Endodermal cell (in vitro differentiated cells): ENCODE data around the gene CD8A. TPM values are rescaled to one million over a fixed set of nuclear protein-coding genes. Genes with fewer than 3 reads are reported as not detected.

Experiments used
- DNase-seq: peaks from one replicate; pipeline ENCODE4 v3.0.0-alpha.2; 2017
- H3K27ac ChIP-seq: 2 replicates; pipeline ENCODE4 v1.5.1; 2013; ENCODE audit warnings: mild to moderate bottlenecking, low read depth, low read length, moderate library complexity
- H3K27me3 ChIP-seq: 2 replicates; pipeline ENCODE4 v1.6.1; 2013; ENCODE audit warnings: mild to moderate bottlenecking, low read length, moderate library complexity; ENCODE audit not compliant: insufficient read depth, control insufficient read depth, poor library complexity, severe bottlenecking
- H3K36me3 ChIP-seq: 2 replicates; pipeline ENCODE4 v1.7.0; 2013; ENCODE audit warnings: mild to moderate bottlenecking, low read length, moderate library complexity; ENCODE audit not compliant: control insufficient read depth, insufficient read depth
- H3K4me1 ChIP-seq: one replicate; pipeline ENCODE4 v1.7.0; 2013; ENCODE audit warnings: low read length; ENCODE audit not compliant: control insufficient read depth, insufficient read depth
- H3K4me3 ChIP-seq: 2 replicates; pipeline ENCODE4 v1.5.1; 2013; ENCODE audit warnings: mild to moderate bottlenecking, low read length, moderate library complexity
- H3K9ac ChIP-seq: 2 replicates; pipeline ENCODE4 v1.6.1; 2013; ENCODE audit warnings: mild to moderate bottlenecking, low read length, moderate library complexity; ENCODE audit not compliant: poor library complexity, severe bottlenecking; ENCODE audit errors: extremely low read depth
- H3K9me3 ChIP-seq: 2 replicates; pipeline ENCODE4 v1.6.1; 2013; ENCODE audit warnings: mild to moderate bottlenecking, low read length, moderate library complexity; ENCODE audit not compliant: control insufficient read depth
- H3K27ac Mint-ChIP-seq: 2 replicates; pipeline ENCODE4 v1.8.0; 2020; ENCODE audit warnings: mixed read lengths
- H3K27me3 Mint-ChIP-seq: 2 replicates; pipeline ENCODE4 v1.8.0; 2021; ENCODE audit warnings: mild to moderate bottlenecking, mixed read lengths; ENCODE audit not compliant: insufficient read depth
- H3K36me3 Mint-ChIP-seq: 2 replicates; pipeline ENCODE4 v1.8.0; 2020; ENCODE audit warnings: low read depth, mixed read lengths
- H3K4me1 Mint-ChIP-seq: 2 replicates; pipeline ENCODE4 v1.8.0; 2020; ENCODE audit warnings: mixed read lengths
- H3K4me3 Mint-ChIP-seq: 2 replicates; pipeline ENCODE4 v1.8.0; 2020; ENCODE audit warnings: mild to moderate bottlenecking, moderate library complexity, mixed read lengths
- H3K9me3 Mint-ChIP-seq: 2 replicates; pipeline ENCODE4 v1.8.0; 2020; ENCODE audit warnings: mild to moderate bottlenecking, mixed read lengths
- WGBS, 2 experiments: methylation state at CpG; one replicate each; pipeline versions ENCODE4 v1.1.5 to v1.1.7; 2013; ENCODE audit warnings: missing lambda C conversion rate in 2 of 2, mixed read lengths in 1 of 2; ENCODE audit not compliant: insufficient coverage in 1 of 2, insufficient read length in 1 of 2; 5-methylcytosine and 5-hydroxymethylcytosine counted together
- total RNA-seq, 2 donors: library from RNA; stranded (reverse); fragmentation: NEBNext Ultra II Directional in 1 of 2; extraction: Animal tissue kit (Norgen Biotek cat#: 25700) in 1 of 2; gene quantifications; 2 replicates in 1 of 2; 3 replicates in 1 of 2; pipeline ENCODE4 v1.2.1, GENCODE V29; 2021
- TF ChIP-seq, protein P1 (sequence below): fragments of 200-600 bp; sonication (generic); conservative IDR thresholded peaks from 2 replicates; pipeline ENCODE4 v1.5.0; 2021; ENCODE audit warnings: antibody characterized with exemption, mild to moderate bottlenecking

The CD8A gene
- total RNA-seq, 2 donors from 2014 or later: 0.18 TPM; not detected in 1

DNA sequence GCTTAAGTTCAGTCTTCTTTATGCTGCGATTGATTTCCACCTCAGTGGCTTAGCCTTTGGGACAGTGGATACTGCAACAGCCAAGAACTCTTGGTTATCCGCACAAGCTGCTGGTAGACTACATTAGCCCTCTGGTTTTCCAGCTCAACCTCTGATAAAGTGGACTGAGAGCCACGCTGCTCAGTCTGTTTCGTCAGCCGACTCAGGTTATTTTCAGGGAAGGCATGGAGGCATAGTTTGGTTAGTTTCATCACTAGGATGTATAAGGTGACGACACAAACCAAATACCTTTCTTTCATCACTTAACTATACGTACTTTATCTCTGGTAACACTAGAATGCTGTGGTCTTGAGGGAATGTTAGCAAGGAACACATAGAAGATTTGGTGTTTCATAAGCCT, 14.2 kb downstream of the CD8A start:
- H3K9me3 ChIP-seq: no peaks in the 10 kb centered on the region
- no peak overlapping the region for H3K4me3 Mint-ChIP-seq
- no peak overlapping the region for H3K27ac ChIP-seq
- H3K27me3 ChIP-seq: no peaks in the 10 kb centered on the region
- WGBS, 2 experiments: 91 to 95% methylated on average over 4 to 6 of the region's 7 CpGs
- H3K4me1 Mint-ChIP-seq: peaks cover 16% of the 10 kb centered on the region
- H3K9ac ChIP-seq: no peak overlapping the region
- no peaks in the 10 kb centered on the region for H3K27me3 Mint-ChIP-seq
- H3K27ac Mint-ChIP-seq: no peak overlapping the region
- peaks cover 35% of the 10 kb centered on the region for H3K36me3 ChIP-seq
- no peaks in the 10 kb centered on the region for H3K9me3 Mint-ChIP-seq
- H3K36me3 Mint-ChIP-seq: peaks cover 20% of the 10 kb centered on the region
- DNase-seq: no peak
- no peak overlapping the region for H3K4me3 ChIP-seq
- peaks cover 6% of the 10 kb centered on the region for H3K4me1 ChIP-seq
- TF ChIP-seq, protein P1, sequence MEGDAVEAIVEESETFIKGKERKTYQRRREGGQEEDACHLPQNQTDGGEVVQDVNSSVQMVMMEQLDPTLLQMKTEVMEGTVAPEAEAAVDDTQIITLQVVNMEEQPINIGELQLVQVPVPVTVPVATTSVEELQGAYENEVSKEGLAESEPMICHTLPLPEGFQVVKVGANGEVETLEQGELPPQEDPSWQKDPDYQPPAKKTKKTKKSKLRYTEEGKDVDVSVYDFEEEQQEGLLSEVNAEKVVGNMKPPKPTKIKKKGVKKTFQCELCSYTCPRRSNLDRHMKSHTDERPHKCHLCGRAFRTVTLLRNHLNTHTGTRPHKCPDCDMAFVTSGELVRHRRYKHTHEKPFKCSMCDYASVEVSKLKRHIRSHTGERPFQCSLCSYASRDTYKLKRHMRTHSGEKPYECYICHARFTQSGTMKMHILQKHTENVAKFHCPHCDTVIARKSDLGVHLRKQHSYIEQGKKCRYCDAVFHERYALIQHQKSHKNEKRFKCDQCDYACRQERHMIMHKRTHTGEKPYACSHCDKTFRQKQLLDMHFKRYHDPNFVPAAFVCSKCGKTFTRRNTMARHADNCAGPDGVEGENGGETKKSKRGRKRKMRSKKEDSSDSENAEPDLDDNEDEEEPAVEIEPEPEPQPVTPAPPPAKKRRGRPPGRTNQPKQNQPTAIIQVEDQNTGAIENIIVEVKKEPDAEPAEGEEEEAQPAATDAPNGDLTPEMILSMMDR: no peak

- peaks cover 47% of the 10 kb centered on the region for H3K36me3 ChIP-seq
- Mint-ChIP-seq H3K27me3 (no peaks in the 10 kb centered on the region), H3K27ac (no peak overlapping the region), H3K4me1 (peaks cover 16% of the 10 kb centered on the region), H3K4me3 (no peak overlapping the region), H3K9me3 (no peaks in the 10 kb centered on the region), H3K36me3 (peaks cover 32% of the 10 kb centered on the region)
- H3K27ac ChIP-seq: no peak overlapping the region
- TF ChIP-seq, protein P1: no peak
- H3K9ac ChIP-seq: no peak overlapping the region
- DNase-seq: no peak
- 77 to 100% methylated on average over 2 to 3 of the region's 4 CpGs for WGBS, 2 experiments
- H3K4me3 ChIP-seq: no peak overlapping the region
- peaks cover 6% of the 10 kb centered on the region for H3K4me1 ChIP-seq
- H3K27me3 ChIP-seq: no peaks in the 10 kb centered on the region
- H3K9me3 ChIP-seq: no peaks in the 10 kb centered on the region
These were observed 15.4 kb downstream of the CD8A start for GRCh38 chr2:86775338-86775737.

DNA sequence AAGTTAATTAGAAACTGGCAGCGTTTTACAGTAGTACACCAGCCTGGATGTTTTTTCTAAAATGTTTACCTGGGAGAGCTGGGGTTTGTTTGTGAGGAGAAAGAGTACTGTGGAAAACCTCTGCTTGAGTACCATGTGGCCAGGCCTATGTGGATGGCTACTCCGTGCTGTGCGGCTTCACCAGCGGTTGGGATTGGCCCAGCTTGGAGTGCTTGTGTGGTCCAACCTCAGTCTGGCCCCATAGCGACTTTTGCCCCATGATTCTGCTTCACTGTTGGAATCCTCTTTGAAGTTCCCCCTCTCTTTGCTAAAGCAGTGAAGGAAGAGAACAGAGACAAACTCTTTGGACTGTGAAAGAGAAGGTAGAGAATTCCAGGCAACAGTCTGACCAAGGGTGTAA, 15.9 kb downstream of the CD8A start:
- H3K4me3 ChIP-seq: no peak overlapping the region
- H3K9me3 Mint-ChIP-seq: no peaks in the 10 kb centered on the region

More for the DNA sequence above, 15.9 kb downstream of the CD8A start:
- Mint-ChIP-seq H3K4me3 (no peak overlapping the region), H3K4me1 (peaks cover 16% of the 10 kb centered on the region), H3K27me3 (no peaks in the 10 kb centered on the region), H3K36me3 (peaks cover 36% of the 10 kb centered on the region), H3K27ac (no peak overlapping the region)
- no peaks in the 10 kb centered on the region for H3K9me3 ChIP-seq
- H3K36me3 ChIP-seq: peaks cover 50% of the 10 kb centered on the region
- DNase-seq: no peak
- no peaks in the 10 kb centered on the region for H3K27me3 ChIP-seq
- no peak overlapping the region for H3K27ac ChIP-seq
- TF ChIP-seq, protein P1: no peak
- H3K4me1 ChIP-seq: peaks cover 6% of the 10 kb centered on the region
- 78 to 83% methylated on average over 2 to 5 of the region's 5 CpGs for WGBS, 2 experiments
- H3K9ac ChIP-seq: no peak overlapping the region
